OCI-LY7 (cell line): Measurements from ENCODE around the gene GALNT1.

Experiments
- CTCF ChIP-seq: fragments of 200-600 bp; sonication (generic); conservative IDR thresholded peaks from 2 replicates; pipeline ENCODE4 v1.5.1; 2014; ENCODE audit warnings: mild to moderate bottlenecking, antibody characterized with exemption, low read length, moderate library complexity, mixed read lengths
- EZH2phosphoT487 ChIP-seq: fragments of 200-600 bp; sonication (generic); IDR thresholded peaks from 2 replicates; pipeline ENCODE4 v1.6.1; 2018; ENCODE audit warnings: low read depth, borderline replicate concordance, mild to moderate bottlenecking, mixed run types, antibody characterized with exemption, low read length, moderate library complexity, mixed read lengths

GRCh38 chr18:35619941-35620340 lies 38.4 kb downstream of the GALNT1 start:
- TF ChIP-seq CTCF, result no peak
- no peak for TF ChIP-seq EZH2phosphoT487
